ENCODE measurements around the gene RXFP2.

The RXFP2 gene

DNA sequence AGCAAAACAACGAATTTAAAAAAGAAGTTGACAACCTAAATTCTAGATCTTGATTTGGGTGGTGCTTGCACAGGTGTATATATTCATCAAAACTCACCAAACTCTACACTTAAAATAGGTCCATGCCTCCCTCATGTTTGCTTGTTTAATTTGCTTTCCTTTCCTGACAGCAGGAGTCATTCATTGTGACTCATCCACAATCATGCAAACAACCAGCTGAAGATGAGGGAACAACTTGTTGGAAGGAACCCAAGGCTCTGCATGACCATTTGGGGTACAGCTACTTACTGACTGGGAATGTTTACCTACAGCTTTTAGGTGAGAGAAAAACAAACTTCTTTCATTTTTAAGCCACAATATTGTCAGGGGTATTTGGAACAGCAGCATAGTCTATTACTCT lies 96.6 kb downstream of the RXFP2 start:
- no peak for DNase-seq

DNA sequence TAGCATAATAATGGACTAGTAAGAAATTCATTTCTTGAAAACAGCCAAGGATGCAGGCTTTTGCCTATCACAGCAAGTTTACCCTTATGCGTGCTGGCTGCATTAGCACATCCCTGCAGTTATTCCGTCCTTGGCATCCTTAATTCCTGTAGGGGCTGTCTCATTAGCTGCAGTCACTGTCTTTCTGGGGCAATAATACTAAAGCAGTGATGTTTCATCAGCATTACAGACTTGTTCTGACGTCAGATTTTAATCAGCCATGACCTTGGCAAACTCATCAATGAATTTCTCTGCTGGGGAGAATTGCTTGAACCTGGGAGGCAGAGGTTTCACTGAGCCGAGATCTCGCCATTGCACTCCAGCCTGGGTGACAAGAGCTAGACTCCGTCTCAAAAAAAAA lies 103.7 kb downstream of the RXFP2 start:
- no peak for DNase-seq

DNA sequence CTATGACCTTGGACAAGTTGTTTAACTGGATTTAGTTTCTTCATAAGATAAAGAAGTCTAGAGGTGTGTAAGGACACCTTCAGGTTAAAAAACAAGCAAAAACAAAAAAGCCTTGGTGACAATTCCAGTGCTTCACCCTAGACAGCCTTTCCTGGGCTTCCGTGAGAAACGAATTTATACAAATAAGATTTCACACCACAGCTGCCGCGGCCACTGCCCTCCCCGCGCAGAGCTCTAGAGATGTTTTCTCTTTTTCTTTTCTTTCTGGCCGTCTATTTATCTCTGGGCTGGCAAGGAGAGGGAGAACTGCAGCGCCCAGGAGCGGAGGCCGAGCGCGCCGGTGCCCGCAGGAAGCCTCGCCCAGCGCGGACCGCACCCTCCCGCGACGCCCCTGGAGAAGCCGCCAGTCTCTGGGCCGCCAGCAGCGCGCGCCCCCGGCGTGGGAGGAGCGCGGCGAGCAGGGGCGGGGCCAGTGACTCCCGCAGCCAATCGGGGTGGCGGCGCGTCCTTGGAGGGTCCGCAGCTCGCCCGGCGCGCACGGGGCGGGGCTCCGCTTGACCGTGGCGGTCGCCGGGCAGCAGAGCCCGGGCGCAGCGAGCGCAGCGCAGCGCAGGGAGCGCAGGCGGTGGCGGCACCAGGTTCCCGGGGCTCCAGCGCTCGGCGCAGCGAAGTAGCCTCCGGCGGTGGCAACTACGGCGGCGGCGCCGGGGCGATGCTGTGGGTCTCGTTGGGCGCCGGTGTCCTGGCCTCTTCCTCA lies 107.0 kb downstream of the RXFP2 start:
- peak; percentile 68 to 74 for DNase-seq

DNA sequence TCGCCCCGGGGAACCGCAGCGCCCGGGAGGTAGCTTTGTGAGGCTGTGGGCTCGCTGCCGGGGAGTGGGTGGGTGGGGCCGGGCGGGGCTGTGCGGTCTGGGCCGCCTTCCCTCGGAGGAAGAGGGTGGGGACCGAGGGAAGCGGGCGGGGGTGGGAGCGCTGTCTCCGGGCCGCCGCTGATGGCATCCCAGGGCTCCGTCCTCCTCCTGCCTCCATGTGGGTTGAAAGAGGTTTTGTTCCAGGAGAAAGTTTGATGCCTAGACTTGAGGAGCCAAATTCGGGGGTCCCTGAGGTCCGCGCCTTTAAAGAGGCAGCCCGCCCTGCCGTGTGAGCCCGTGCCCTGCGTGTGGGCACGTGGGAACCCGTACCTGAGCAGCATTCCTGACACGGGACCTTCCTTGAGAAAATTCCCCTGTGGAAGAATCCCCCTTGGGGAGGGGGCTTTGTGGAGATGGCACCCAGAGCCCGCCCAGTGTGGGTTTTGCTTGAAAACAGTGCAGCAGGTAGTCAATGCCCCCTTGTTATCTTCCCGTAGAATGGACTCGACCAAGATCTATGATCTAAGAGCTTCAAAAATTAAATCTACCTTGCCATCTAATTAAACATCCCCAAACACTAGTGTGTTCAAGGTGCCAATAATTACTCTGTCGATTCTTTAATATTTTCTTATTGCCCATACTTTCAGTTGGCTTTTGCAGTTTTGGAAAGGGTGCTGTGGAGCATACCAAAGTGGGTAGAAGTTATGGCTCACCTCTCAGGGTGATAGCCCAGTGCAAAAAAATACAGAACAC lies 107.8 kb downstream of the RXFP2 start:
- DNase-seq, result no peak

DNA sequence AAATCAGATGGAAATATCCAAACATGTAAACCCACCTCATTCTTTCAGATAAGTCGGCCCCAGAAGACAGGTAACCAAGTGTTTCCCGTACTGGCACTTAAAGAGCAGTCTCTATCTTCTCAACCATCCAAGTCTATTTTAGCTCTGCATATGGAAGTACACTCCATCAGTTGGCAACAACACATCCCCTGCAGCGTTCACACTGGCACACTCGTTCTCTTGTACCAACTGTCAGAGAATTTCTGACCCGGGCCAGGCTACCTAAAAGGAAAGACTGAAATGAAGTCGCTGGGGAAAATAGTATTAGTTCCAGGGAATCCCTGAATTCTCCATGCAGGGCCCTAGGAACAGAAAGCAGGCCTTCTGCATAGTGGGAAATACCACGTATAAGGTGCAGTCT lies 109.3 kb downstream of the RXFP2 start:
- no peak for DNase-seq

DNA sequence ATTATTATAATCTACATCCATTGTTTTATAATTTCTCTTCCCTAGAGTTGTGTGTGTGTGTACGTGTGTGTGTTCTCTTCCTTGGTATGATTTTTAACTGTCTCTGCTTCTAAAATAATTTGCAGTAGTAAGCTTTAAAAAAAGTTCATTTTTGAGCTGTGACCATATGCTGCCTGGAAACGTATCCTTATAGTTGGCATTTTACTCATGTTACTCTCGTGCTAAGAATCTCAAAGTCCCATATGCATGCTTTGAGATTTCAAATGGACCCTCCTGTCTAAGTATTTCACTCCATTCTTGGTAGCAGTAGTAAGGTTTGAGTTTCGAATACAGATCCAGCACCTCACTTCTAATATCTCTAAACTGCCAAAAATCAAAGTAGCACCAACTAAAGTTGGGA lies 109.9 kb downstream of the RXFP2 start:
- DNase-seq, result no peak

DNA sequence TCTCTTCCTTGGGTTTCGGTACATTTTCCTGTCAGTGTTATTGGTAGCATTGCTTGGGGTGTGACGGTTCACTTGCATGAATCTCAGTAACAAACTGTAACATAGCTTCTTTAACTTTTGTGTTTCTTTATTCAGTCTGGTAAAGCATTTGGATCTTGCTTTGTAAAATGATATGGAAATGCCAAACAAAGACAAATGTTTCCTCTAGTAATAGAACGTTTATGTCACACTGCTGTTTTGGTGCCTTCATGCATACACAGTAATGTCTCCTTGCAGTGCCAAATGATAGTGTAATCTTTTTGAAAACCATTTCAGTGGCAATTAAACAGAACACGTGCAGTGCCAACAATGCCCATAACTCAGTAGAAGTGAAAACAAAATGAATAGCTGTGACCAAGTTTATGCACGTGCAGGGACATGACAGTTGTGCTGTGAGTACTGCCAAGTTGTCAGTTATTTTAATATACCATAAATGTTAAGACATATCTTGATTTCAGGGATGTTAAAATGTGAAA lies 110.8 kb downstream of the RXFP2 start:
- no peak for DNase-seq

DNA sequence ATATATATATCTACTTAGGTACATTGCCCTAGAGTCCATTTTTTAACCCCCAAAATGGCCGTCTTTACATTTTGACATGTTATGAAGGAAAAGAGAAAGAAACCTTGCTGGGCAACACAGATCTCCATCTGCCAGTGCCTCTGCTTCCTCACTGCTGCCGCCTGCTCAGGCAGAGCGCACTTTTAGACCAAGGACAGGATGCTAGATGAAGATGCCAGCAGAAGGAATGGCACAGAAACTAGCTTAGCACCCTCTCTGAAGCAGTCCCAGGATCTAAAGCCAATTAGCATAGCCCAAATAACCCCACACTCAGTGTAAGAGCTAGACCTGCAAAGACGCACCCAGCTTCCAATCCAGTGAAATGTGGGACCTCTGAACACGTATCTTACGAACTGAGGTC lies 111.9 kb downstream of the RXFP2 start:
- no peak for DNase-seq

Measured in activated CD4-positive, alpha-beta T cell treated with anti-CD3 and anti-CD28 coated beads, Interleukin-2, amount 50 U/mL, for 48 hours (primary cell).